ENCODE data around the gene CACNA1I. TPM values are rescaled to one million over a fixed set of nuclear protein-coding genes. Genes with fewer than 3 reads are reported as not detected.

The CACNA1I gene
- total and polyA plus RNA-seq, 3 experiments from 2014 or later, result 0.71 to 4.6 (median 4.6) TPM

DNA sequence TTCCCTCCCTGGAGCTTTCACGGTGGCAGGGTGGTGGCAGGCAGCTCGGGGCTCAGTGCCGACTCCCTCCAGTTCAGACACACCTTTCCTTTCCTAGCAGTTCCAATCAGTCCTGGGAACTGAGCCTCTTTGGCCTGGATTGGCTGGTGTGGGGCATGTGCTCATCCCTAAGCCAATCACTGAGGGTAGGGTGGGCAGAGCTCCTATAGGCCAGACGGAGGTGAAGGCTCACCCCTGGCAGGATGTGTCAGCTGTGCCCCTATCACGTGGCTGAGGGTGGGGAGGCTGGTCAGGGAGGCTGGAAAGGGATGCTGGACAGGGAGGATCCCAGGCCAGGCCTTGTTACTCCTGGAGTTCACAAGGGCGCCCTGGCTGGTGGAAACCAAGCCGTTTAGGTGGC, 40.2 kb downstream of the CACNA1I start:
- Histone ChIP-seq H3K27ac (ENCODE audit: low read depth, low read length) (no peak overlapping the region), H3K27me3 (ENCODE audit: insufficient read depth, low read length, poor library complexity, severe bottlenecking) (no peaks in the 10 kb centered on the region), H3K9me3 (ENCODE audit: low read length) (no peaks in the 10 kb centered on the region), H3K4me3 (ENCODE audit: low read length) (no peak overlapping the region), H3K36me3 (ENCODE audit: insufficient read depth, low read length) (no peaks in the 10 kb centered on the region), H3K4me1 (ENCODE audit: insufficient read depth, low read length) (peaks cover 15% of the 10 kb centered on the region)
- peaks cover 0 to 3% (median 2%) of the 10 kb centered on the region in 5 donors for H3K9me3 Mint-ChIP-seq
- ChIA-PET POLR2A (no interaction called here), CTCF (no interaction called here)
- H3K4me3 Mint-ChIP-seq, result no peak overlapping the region
- H3K36me3 Mint-ChIP-seq, result no peaks in the 10 kb centered on the region
- H3K27me3 Mint-ChIP-seq, result peaks cover 5 to 11% of the 10 kb centered on the region in 2 donors
- no peak overlapping the region for H3K27ac Mint-ChIP-seq
- DNase-seq, result no peak
- H3K4me1 Mint-ChIP-seq, result peaks cover 9 to 14% (median 10%) of the 10 kb centered on the region in 3 donors

- CTCF ChIA-PET, result no interaction called here
- H3K36me3 ChIP-seq (ENCODE audit: insufficient read depth, low read length), result no peaks in the 10 kb centered on the region
- H3K36me3 Mint-ChIP-seq, result no peaks in the 10 kb centered on the region
Measured at GRCh38 chr22:39611360-39611759, 40.8 kb downstream of the CACNA1I start.

GRCh38 chr22:39612811-39613548, 42.4 kb downstream of the CACNA1I start:
- Histone ChIP-seq H3K36me3 (ENCODE audit: insufficient read depth, low read length) (no peaks in the 10 kb centered on the region), H3K9me3 (ENCODE audit: low read length) (no peaks in the 10 kb centered on the region), H3K4me1 (ENCODE audit: insufficient read depth, low read length) (peaks cover 19% of the 10 kb centered on the region), H3K27me3 (ENCODE audit: insufficient read depth, low read length, poor library complexity, severe bottlenecking) (no peaks in the 10 kb centered on the region), H3K4me3 (ENCODE audit: low read length) (no peak overlapping the region), H3K27ac (ENCODE audit: low read depth, low read length) (no peak overlapping the region)
- POLR2A ChIA-PET, result interaction anchor here (0.7 kb wide), 1 partner anchor 83 kb away, joined by 4 read pairs; no protein-coding TSS in a partner anchor
- peak in 1 of 5 donors; percentile 10 for DNase-seq
- Mint-ChIP-seq H3K4me3 (peak overlapping the region in 1 of 7 donors; percentile 29), H3K9me3 (peaks cover 0 to 3% (median 2%) of the 10 kb centered on the region in 5 donors), H3K4me1 (peaks cover 11 to 18% (median 17%) of the 10 kb centered on the region in 3 donors), H3K36me3 (peaks cover 0 to 3% (median 0%) of the 10 kb centered on the region in 3 donors), H3K27ac (peak overlapping the region in 2 of 8 donors; percentile 32 to 41), H3K27me3 (peaks cover 14 to 15% of the 10 kb centered on the region in 2 donors)
- CTCF ChIA-PET, result interaction anchor here (1.3 to 1.4 kb wide), 2 partner anchors 9 to 78 kb away, joined by 3 to 4 read pairs; no protein-coding TSS in a partner anchor

More at GRCh38 chr22:39611360-39611759, 40.8 kb downstream of the CACNA1I start:
- Mint-ChIP-seq H3K27me3 (peaks cover 5 to 14% of the 10 kb centered on the region in 2 donors), H3K9me3 (peaks cover 0 to 3% (median 2%) of the 10 kb centered on the region in 5 donors), H3K27ac (no peak overlapping the region), H3K4me3 (no peak overlapping the region), H3K4me1 (peaks cover 9 to 14% (median 10%) of the 10 kb centered on the region in 3 donors)
- H3K27ac ChIP-seq (ENCODE audit: low read depth, low read length), result no peak overlapping the region
- H3K9me3 ChIP-seq (ENCODE audit: low read length), result no peaks in the 10 kb centered on the region
- H3K27me3 ChIP-seq (ENCODE audit: insufficient read depth, low read length, poor library complexity, severe bottlenecking), result no peaks in the 10 kb centered on the region
- DNase-seq, result no peak
- H3K4me3 ChIP-seq (ENCODE audit: low read length), result no peak overlapping the region
- H3K4me1 ChIP-seq (ENCODE audit: insufficient read depth, low read length), result peaks cover 15% of the 10 kb centered on the region
- POLR2A ChIA-PET, result no interaction called here

GRCh38 chr22:39613549-39613921, 43.0 kb downstream of the CACNA1I start:
- Histone ChIP-seq H3K4me1 (ENCODE audit: insufficient read depth, low read length) (peaks cover 21% of the 10 kb centered on the region), H3K27ac (ENCODE audit: low read depth, low read length) (no peak overlapping the region), H3K27me3 (ENCODE audit: insufficient read depth, low read length, poor library complexity, severe bottlenecking) (no peaks in the 10 kb centered on the region), H3K9me3 (ENCODE audit: low read length) (no peaks in the 10 kb centered on the region), H3K36me3 (ENCODE audit: insufficient read depth, low read length) (no peaks in the 10 kb centered on the region), H3K4me3 (ENCODE audit: low read length) (no peak overlapping the region)
- Mint-ChIP-seq H3K27me3 (peaks cover 16 to 21% of the 10 kb centered on the region in 2 donors), H3K4me1 (peaks cover 11 to 20% (median 19%) of the 10 kb centered on the region in 3 donors), H3K4me3 (no peak overlapping the region), H3K27ac (peak overlapping the region in 1 of 8 donors; percentile 17), H3K36me3 (peaks cover 0 to 7% (median 0%) of the 10 kb centered on the region in 3 donors), H3K9me3 (peaks cover 0 to 3% (median 2%) of the 10 kb centered on the region in 5 donors)
- CTCF ChIA-PET, result interaction anchor here (1.3 to 1.4 kb wide), 2 partner anchors 9 to 79 kb away, joined by 3 to 4 read pairs; no protein-coding TSS in a partner anchor
- no peak for DNase-seq
- POLR2A ChIA-PET, result interaction anchor here (0.7 kb wide), 1 partner anchor 84 kb away, joined by 4 read pairs; no protein-coding TSS in a partner anchor

GRCh38 chr22:39614442-39614841, 43.9 kb downstream of the CACNA1I start:
- H3K4me3 ChIP-seq (ENCODE audit: low read length), result no peak overlapping the region
- no peaks in the 10 kb centered on the region for H3K36me3 ChIP-seq (ENCODE audit: insufficient read depth, low read length)
- ChIA-PET CTCF (no interaction called here), POLR2A (no interaction called here)
- Mint-ChIP-seq H3K27ac (no peak overlapping the region), H3K4me1 (peaks cover 11 to 20% (median 19%) of the 10 kb centered on the region in 3 donors), H3K27me3 (peaks cover 15 to 28% of the 10 kb centered on the region in 2 donors), H3K4me3 (no peak overlapping the region), H3K36me3 (peaks cover 0 to 7% (median 0%) of the 10 kb centered on the region in 3 donors), H3K9me3 (peaks cover 0 to 3% (median 2%) of the 10 kb centered on the region in 5 donors)
- H3K27ac ChIP-seq (ENCODE audit: low read depth, low read length), result no peak overlapping the region
- H3K9me3 ChIP-seq (ENCODE audit: low read length), result no peaks in the 10 kb centered on the region
- no peak for DNase-seq
- peaks cover 21% of the 10 kb centered on the region for H3K4me1 ChIP-seq (ENCODE audit: insufficient read depth, low read length)
- no peaks in the 10 kb centered on the region for H3K27me3 ChIP-seq (ENCODE audit: insufficient read depth, low read length, poor library complexity, severe bottlenecking)

- H3K36me3 ChIP-seq (ENCODE audit: insufficient read depth, low read length), result no peaks in the 10 kb centered on the region
- H3K4me1 Mint-ChIP-seq, result peaks cover 11 to 20% (median 19%) of the 10 kb centered on the region in 3 donors
- ChIA-PET POLR2A (no interaction called here), CTCF (no interaction called here)
- no peak overlapping the region for H3K4me3 Mint-ChIP-seq
- H3K4me3 ChIP-seq (ENCODE audit: low read length), result no peak overlapping the region
- H3K4me1 ChIP-seq (ENCODE audit: insufficient read depth, low read length), result peaks cover 21% of the 10 kb centered on the region
- H3K9me3 ChIP-seq (ENCODE audit: low read length), result no peaks in the 10 kb centered on the region
- H3K9me3 Mint-ChIP-seq, result peaks cover 0 to 3% (median 2%) of the 10 kb centered on the region in 5 donors
- H3K27ac ChIP-seq (ENCODE audit: low read depth, low read length), result no peak overlapping the region
- H3K27ac Mint-ChIP-seq, result peak overlapping the region in 1 of 8 donors; percentile 77
- no peaks in the 10 kb centered on the region for H3K27me3 ChIP-seq (ENCODE audit: insufficient read depth, low read length, poor library complexity, severe bottlenecking)
- H3K27me3 Mint-ChIP-seq, result peaks cover 19 to 38% of the 10 kb centered on the region in 2 donors
- peaks cover 0 to 12% (median 0%) of the 10 kb centered on the region in 3 donors for H3K36me3 Mint-ChIP-seq
- DNase-seq, result no peak
Measured at GRCh38 chr22:39616051-39616450, 45.5 kb downstream of the CACNA1I start.

GRCh38 chr22:39616781-39617180, 46.2 kb downstream of the CACNA1I start:
- Mint-ChIP-seq H3K4me1 (peaks cover 11 to 20% (median 19%) of the 10 kb centered on the region in 3 donors), H3K36me3 (peaks cover 0 to 12% (median 0%) of the 10 kb centered on the region in 3 donors), H3K27me3 (peaks cover 19 to 39% of the 10 kb centered on the region in 2 donors), H3K9me3 (peaks cover 0 to 3% (median 2%) of the 10 kb centered on the region in 5 donors), H3K4me3 (no peak overlapping the region), H3K27ac (no peak overlapping the region)
- Histone ChIP-seq H3K9me3 (ENCODE audit: low read length) (no peaks in the 10 kb centered on the region), H3K27ac (ENCODE audit: low read depth, low read length) (no peak overlapping the region), H3K4me3 (ENCODE audit: low read length) (no peak overlapping the region), H3K4me1 (ENCODE audit: insufficient read depth, low read length) (peaks cover 21% of the 10 kb centered on the region), H3K36me3 (ENCODE audit: insufficient read depth, low read length) (no peaks in the 10 kb centered on the region), H3K27me3 (ENCODE audit: insufficient read depth, low read length, poor library complexity, severe bottlenecking) (no peaks in the 10 kb centered on the region)
- CTCF ChIA-PET, result no interaction called here
- DNase-seq, result no peak
- POLR2A ChIA-PET, result interaction anchor here (0.5 kb wide), 1 partner anchor 8 kb away, joined by 3 read pairs; no protein-coding TSS in a partner anchor

DNA sequence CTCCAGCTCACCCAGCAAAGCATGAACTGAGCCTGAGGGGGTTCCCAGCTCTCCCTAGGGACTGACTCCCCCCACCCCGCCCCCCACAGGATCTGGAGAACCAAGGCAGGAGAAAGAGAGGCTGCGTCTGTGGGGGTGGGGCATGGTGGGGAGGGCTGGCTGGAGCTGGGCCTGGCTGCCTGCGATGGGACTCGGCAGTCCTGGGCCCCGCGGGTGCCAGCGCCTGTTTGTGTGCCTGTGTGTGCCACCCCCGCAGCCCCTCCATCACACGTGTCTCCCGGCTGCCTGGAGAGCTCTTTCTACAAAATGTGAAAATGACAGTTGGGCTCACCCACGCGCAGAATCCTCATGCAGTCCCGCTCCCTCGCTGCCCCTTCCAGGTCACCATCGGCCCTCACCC, 46.8 kb downstream of the CACNA1I start:
- Histone ChIP-seq H3K36me3 (ENCODE audit: insufficient read depth, low read length) (no peaks in the 10 kb centered on the region), H3K4me3 (ENCODE audit: low read length) (no peak overlapping the region), H3K4me1 (ENCODE audit: insufficient read depth, low read length) (peaks cover 19% of the 10 kb centered on the region), H3K27me3 (ENCODE audit: insufficient read depth, low read length, poor library complexity, severe bottlenecking) (no peaks in the 10 kb centered on the region), H3K27ac (ENCODE audit: low read depth, low read length) (no peak overlapping the region), H3K9me3 (ENCODE audit: low read length) (no peaks in the 10 kb centered on the region)
- no peak for DNase-seq
- ChIA-PET POLR2A (interaction anchor here (0.5 kb wide), 1 partner anchor 8 kb away, joined by 3 read pairs; no protein-coding TSS in a partner anchor), CTCF (no interaction called here)
- Mint-ChIP-seq H3K27me3 (peaks cover 19 to 40% of the 10 kb centered on the region in 2 donors), H3K4me1 (peaks cover 9 to 20% (median 17%) of the 10 kb centered on the region in 3 donors), H3K36me3 (peaks cover 0 to 12% (median 0%) of the 10 kb centered on the region in 3 donors), H3K9me3 (peaks cover 0 to 3% (median 0%) of the 10 kb centered on the region in 5 donors), H3K4me3 (no peak overlapping the region), H3K27ac (no peak overlapping the region)

Data from CD8-positive, alpha-beta memory T cell (primary cell).